SK-N-SH (cell line): Measurements from ENCODE around the gene CLIC5. TPM values are rescaled to one million over a fixed set of nuclear protein-coding genes. Genes with fewer than 3 reads are reported as not detected.

ENCODE experiments used
- CTCF ChIA-PET: fragments of 300-600, 350-600 bp; formaldehyde crosslinking; extraction: SDS; loops from one replicate; lab custom pipeline; 2021; lab: Yijun Ruan, JAX
- POLR2A ChIA-PET: fragments of 350-600 bp; sonication (Branson Sonifier 250); formaldehyde crosslinking; extraction: SDS; loops from one replicate; lab custom pipeline; 2020; ENCODE audit warnings: antibody characterized with exemption, inconsistent platforms; lab: Yijun Ruan, JAX
- DNase-seq: peaks from one replicate; pipeline ENCODE4 v3.0.0; 2012
- H2AFZ ChIP-seq: fragments of 200-600 bp; sonication (generic); 2 replicates; pipeline ENCODE4 v1.8.1; 2016; ENCODE audit warnings: antibody characterized with exemption, mild to moderate bottlenecking, low read depth
- H3F3A ChIP-seq: fragments of 200-600 bp; sonication (generic); replicated peaks from 2 replicates; pipeline ENCODE3; 2016; ENCODE audit warnings: antibody characterized with exemption, mild to moderate bottlenecking; ENCODE audit not compliant: insufficient read depth
- H3K27ac ChIP-seq, 2 experiments: fragments of 200-500 bp in 1 of 2; fragments of 200-600 bp in 1 of 2; sonication (Bioruptor generic) in 1 of 2; sonication (generic), shearing (Covaris generic) in 1 of 2; 2 replicates each; pipeline versions ENCODE4 v1.5.1 to v1.6.1; 2014 to 2016; ENCODE audit warnings: low read depth in 2 of 2, inconsistent platforms in 1 of 2, low read length in 1 of 2, mild to moderate bottlenecking in 1 of 2, mixed read lengths in 1 of 2
- H3K27me3 ChIP-seq: fragments of 200-600 bp; sonication (generic), shearing (Covaris generic); 2 replicates; pipeline ENCODE4 v1.6.1; 2016; ENCODE audit warnings: mixed run types; ENCODE audit not compliant: insufficient read depth
- H3K36me3 ChIP-seq, 2 experiments: fragments of 200-500 bp in 1 of 2; fragments of 200-600 bp in 1 of 2; sonication (Bioruptor generic) in 1 of 2; sonication (generic) in 1 of 2; replicated peaks in 1 of 2; 2 replicates each; pipeline versions ENCODE3 to v1.5.1; 2014 to 2016; ENCODE audit warnings: low read length in 1 of 2, mild to moderate bottlenecking in 1 of 2; ENCODE audit not compliant: insufficient read depth in 2 of 2, control insufficient read depth in 1 of 2
- H3K4me1 ChIP-seq, 2 experiments: fragments of 200-500 bp in 1 of 2; fragments of 200-600 bp in 1 of 2; sonication (Bioruptor generic) in 1 of 2; sonication (generic), shearing (Covaris generic) in 1 of 2; 2 replicates each; pipeline versions ENCODE4 v1.5.1 to v1.6.1; 2014 to 2016; ENCODE audit warnings: low read depth in 1 of 2, low read length in 1 of 2, mixed run types in 1 of 2; ENCODE audit not compliant: insufficient read depth in 2 of 2, control insufficient read depth in 1 of 2
- H3K4me2 ChIP-seq: fragments of 200-600 bp; sonication (generic), shearing (Covaris generic); 2 replicates; pipeline ENCODE4 v1.6.1; 2017; ENCODE audit warnings: mixed run types
- H3K4me3 ChIP-seq, 2 experiments: fragments of 200-500 bp in 1 of 2; fragments of 200-600 bp in 1 of 2; sonication (Bioruptor generic) in 1 of 2; sonication (generic), shearing (Covaris generic) in 1 of 2; 2 replicates each; pipeline versions ENCODE4 v1.5.1 to v1.8.1; 2014 to 2016; ENCODE audit warnings: low read depth in 2 of 2, inconsistent platforms in 1 of 2, low read length in 1 of 2, mild to moderate bottlenecking in 1 of 2, mixed read lengths in 1 of 2, moderate library complexity in 1 of 2
- H3K79me2 ChIP-seq: fragments of 200-600 bp; sonication (generic); 2 replicates; pipeline ENCODE4 v1.8.1; 2017; ENCODE audit warnings: mild to moderate bottlenecking; ENCODE audit not compliant: insufficient read depth
- H3K9ac ChIP-seq: fragments of 200-600 bp; sonication (generic); 2 replicates; pipeline ENCODE4 v1.6.1; 2017; ENCODE audit warnings: mixed run types
- H3K9me2 ChIP-seq: fragments of 200-600 bp; sonication (generic); 2 replicates; pipeline ENCODE4 v1.6.1; 2017; ENCODE audit warnings: mixed run types
- H3K9me3 ChIP-seq: fragments of 200-600 bp; sonication (generic); 2 replicates; pipeline ENCODE4 v1.6.1; 2017; ENCODE audit warnings: mixed run types, mild to moderate bottlenecking, moderate library complexity
- H4K20me1 ChIP-seq: fragments of 200-600 bp; sonication (generic); 2 replicates; pipeline ENCODE4 v1.6.1; 2017; ENCODE audit warnings: mild to moderate bottlenecking, mixed run types; ENCODE audit not compliant: insufficient read depth
- CHD2 ChIP-seq: fragments of 150-350 bp; IDR thresholded peaks from 2 replicates; pipeline ENCODE4 v1.6.1; 2018; ENCODE audit warnings: low read length; ENCODE audit not compliant: partially characterized antibody
- EZH2phosphoT487 ChIP-seq: fragments of 200-600 bp; sonication (generic); IDR thresholded peaks from 2 replicates; pipeline ENCODE4 v1.6.1; 2017; ENCODE audit warnings: low read depth, mixed run types, mild to moderate bottlenecking, antibody characterized with exemption, moderate library complexity, borderline replicate concordance
- FOXJ3 ChIP-seq: sonication (generic); formaldehyde crosslinking; IDR thresholded peaks from 2 replicates; pipeline ENCODE4 v1.5.1; 2020; ENCODE audit warnings: mild to moderate bottlenecking, missing genetic modification reagents
- FOXM1 ChIP-seq: IDR thresholded peaks from 2 replicates; pipeline ENCODE4 v1.4.0; 2012; ENCODE audit warnings: low read depth, mild to moderate bottlenecking
- IRF3 ChIP-seq: fragments of 150-350 bp; IDR thresholded peaks from 2 replicates; pipeline ENCODE4 v1.6.1; 2016; ENCODE audit warnings: mild to moderate bottlenecking, low read depth, low read length
- JUND ChIP-seq: IDR thresholded peaks from 2 replicates; pipeline ENCODE4 v1.4.0; 2012
- MAX ChIP-seq: IDR thresholded peaks from 2 replicates; pipeline ENCODE4 v1.4.0; 2012; ENCODE audit warnings: low read depth
- MEF2A ChIP-seq: IDR thresholded peaks from 2 replicates; pipeline ENCODE4 v1.4.0; 2012; ENCODE audit warnings: low read depth, borderline replicate concordance
- MXI1 ChIP-seq: IDR thresholded peaks from 2 replicates; pipeline ENCODE4 v1.6.1; 2012; ENCODE audit warnings: mild to moderate bottlenecking, low read depth, low read length, improper control_type of control experiment
- NRF1 ChIP-seq: IDR thresholded peaks from 2 replicates; pipeline ENCODE4 v1.6.1; 2012; ENCODE audit warnings: low read depth, mild to moderate bottlenecking, low read length
- PBX3 ChIP-seq: IDR thresholded peaks from 2 replicates; pipeline ENCODE4; 2012
- RAD21 ChIP-seq: IDR thresholded peaks from 2 replicates; pipeline ENCODE4 v1.6.1; 2012; ENCODE audit warnings: mild to moderate bottlenecking, low read length
- REST ChIP-seq: IDR thresholded peaks from 2 replicates; pipeline ENCODE4 v1.6.1; 2012; ENCODE audit warnings: mild to moderate bottlenecking, low read depth, low read length, moderate library complexity
- RFX5 ChIP-seq: IDR thresholded peaks from 2 replicates; pipeline ENCODE4 v1.6.1; 2012; ENCODE audit warnings: mild to moderate bottlenecking, improper control_type of control experiment, low read length
- RXRA ChIP-seq: IDR thresholded peaks from 2 replicates; pipeline ENCODE4 v1.4.0; 2012; ENCODE audit warnings: low read depth, mild to moderate bottlenecking, borderline replicate concordance
- TAF1 ChIP-seq: IDR thresholded peaks from 2 replicates; pipeline ENCODE4 v1.6.1; 2012; ENCODE audit warnings: low read depth, mild to moderate bottlenecking, low read length, moderate library complexity, borderline replicate concordance
- TCF12 ChIP-seq: IDR thresholded peaks from 2 replicates; pipeline ENCODE4 v1.4.0; 2012
- YY1 ChIP-seq: IDR thresholded peaks from 2 replicates; pipeline ENCODE4 v1.4.0; 2012; ENCODE audit warnings: low read depth, mild to moderate bottlenecking
- polyA plus RNA-seq, 3 experiments: library from polyadenylated mRNA; depleted of rRNA; stranded (reverse); fragments of >200 nt; gene quantifications; 2 replicates each; pipeline ENCODE4 v1.2.3, GENCODE V29; 2012
- TF ChIP-seq, protein P1 (sequence below): IDR thresholded peaks from 2 replicates; pipeline ENCODE4 v1.4.0; 2012; ENCODE audit warnings: low read depth, borderline replicate concordance

CLIC5 gene
- polyA plus RNA-seq, 1 of the 3 experiments (the other 2 are of a cell fraction) = 0.03 TPM

DNA sequence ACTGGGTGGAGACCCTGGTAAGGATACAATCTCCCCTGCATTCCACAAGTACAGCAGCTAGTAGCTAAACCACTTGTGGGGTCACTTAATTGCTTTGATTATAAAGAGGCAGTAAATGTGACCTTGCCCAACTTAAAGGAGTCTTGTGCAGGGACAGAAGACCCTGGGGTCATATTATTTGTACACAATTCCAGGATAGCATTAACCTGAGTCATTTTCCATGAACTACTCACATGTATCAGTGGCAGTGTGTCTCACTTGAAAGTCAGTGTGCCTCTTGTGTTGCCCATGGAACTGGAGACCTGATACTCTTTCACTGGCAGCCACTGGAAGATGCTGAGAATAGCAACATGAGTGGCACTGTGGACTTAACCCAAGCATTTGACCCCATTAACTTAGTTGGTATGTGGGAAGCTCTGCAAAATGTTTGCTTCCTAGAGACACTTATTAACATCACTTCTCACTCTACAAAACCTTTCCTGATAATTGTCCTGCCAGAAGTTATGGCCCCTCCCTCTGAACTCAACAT, 28.9 kb downstream of the CLIC5 start:
- DNase-seq = no peak
- H3K27me3 ChIP-seq = peaks cover 8% of the 10 kb centered on the region; the same call in 1 of the 2 replicates
- H3K9ac ChIP-seq = no peak overlapping the region
- no peak overlapping the region for H3K27ac ChIP-seq
- H3K4me3 ChIP-seq = no peak overlapping the region
- no peaks in the 10 kb centered on the region for H3K9me2 ChIP-seq
- ChIA-PET POLR2A (no interaction called here), CTCF (no interaction called here)
- H3K4me2 ChIP-seq = no peak overlapping the region
- H4K20me1 ChIP-seq = no peaks in the 10 kb centered on the region
- no peaks in the 10 kb centered on the region for H3K9me3 ChIP-seq
- no peaks in the 10 kb centered on the region for H3K36me3 ChIP-seq
- H3K4me1 ChIP-seq = no peaks in the 10 kb centered on the region
- H2AFZ ChIP-seq = no peak overlapping the region
- TF ChIP-seq YY1 (no peak), TAF1 (no peak), TCF12 (no peak), REST (no peak), RFX5 (no peak), FOXM1 (no peak), RXRA (no peak), CHD2 (no peak), EZH2phosphoT487 (no peak), PBX3 (no peak), MAX (no peak), NRF1 (no peak), FOXJ3 (CRISPR knock-in tag) (no peak), MXI1 (no peak), IRF3 (no peak), RAD21 (no peak), JUND (no peak), MEF2A (no peak)
- TF ChIP-seq, protein P1, sequence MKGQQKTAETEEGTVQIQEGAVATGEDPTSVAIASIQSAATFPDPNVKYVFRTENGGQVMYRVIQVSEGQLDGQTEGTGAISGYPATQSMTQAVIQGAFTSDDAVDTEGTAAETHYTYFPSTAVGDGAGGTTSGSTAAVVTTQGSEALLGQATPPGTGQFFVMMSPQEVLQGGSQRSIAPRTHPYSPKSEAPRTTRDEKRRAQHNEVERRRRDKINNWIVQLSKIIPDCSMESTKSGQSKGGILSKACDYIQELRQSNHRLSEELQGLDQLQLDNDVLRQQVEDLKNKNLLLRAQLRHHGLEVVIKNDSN = no peak
- no peaks in the 10 kb centered on the region for H3K79me2 ChIP-seq
- H3F3A ChIP-seq = no peaks in the 10 kb centered on the region
